Gastrocnemius medialis (tissue), 4 donors: ENCODE measurements around the gene C17orf58. TPM values are rescaled to one million over a fixed set of nuclear protein-coding genes. Genes with fewer than 3 reads are reported as not detected.
"Not testable (repeated sequence)": the region's sequence is repeated elsewhere in the genome, so short reads cannot be mapped to it uniquely, and the experiment has no call there.

Experiments
- ATAC-seq, 2 donors: fragments of 150-250 bp; one replicate each; pipeline ENCODE4 v1.9.1; 2016
- DNase-seq, 2 donors: peaks; one replicate each; pipeline ENCODE4 v3.0.0-alpha.2; 2019
- H3K27ac ChIP-seq, 4 donors: fragments of 200-600 bp; sonication (generic); 1 replicate in 1 of 4; 2 replicates in 3 of 4; pipeline ENCODE4 v1.5.1; 2016 to 2018; ENCODE audit warnings: mild to moderate bottlenecking in 2 of 4, moderate library complexity in 1 of 4
- H3K27me3 ChIP-seq, 3 donors: fragments of 200-600 bp; sonication (generic) in 2 of 3; 1 replicate in 1 of 3; 2 replicates in 2 of 3; pipeline versions ENCODE4 v1.5.1 to v1.6.0; 2016 to 2019; ENCODE audit warnings: mild to moderate bottlenecking in 1 of 3, moderate library complexity in 1 of 3
- H3K36me3 ChIP-seq, 2 donors: fragments of 200-600 bp; sonication (generic) in 1 of 2; one replicate each; pipeline ENCODE4 v1.5.1; 2017 to 2018
- H3K4me1 ChIP-seq, 2 donors: fragments of 200-600 bp; sonication (generic) in 1 of 2; one replicate each; pipeline ENCODE4 v1.5.1; 2016 to 2017; ENCODE audit warnings: mild to moderate bottlenecking in 2 of 2
- H3K4me3 ChIP-seq, 4 donors: fragments of 200-600 bp; sonication (generic) in 3 of 4; 1 replicate in 1 of 4; 2 replicates in 3 of 4; pipeline ENCODE4 v1.5.1; 2016 to 2019; ENCODE audit warnings: mild to moderate bottlenecking in 2 of 4
- H3K9me3 ChIP-seq, 3 donors: fragments of 200-600 bp; sonication (generic) in 2 of 3; 1 replicate in 1 of 3; 2 replicates in 2 of 3; pipeline ENCODE4 v1.5.1; 2016 to 2019
- POLR2A ChIP-seq, 2 donors: fragments of 450-650 bp; IDR thresholded peaks; one replicate each; pipeline ENCODE4 v1.6.1; 2017; ENCODE audit warnings: antibody characterized with exemption in 2 of 2, mild to moderate bottlenecking in 2 of 2, moderate library complexity in 2 of 2
- in situ Hi-C, 4 donors: fragments of 200-750 bp; cut with MboI; loops; one replicate each; pipeline versions ENCODE4 v1.15.0 to v1.8.0; 2017; ENCODE audit warnings: low sequenced_read_pairs in 4 of 4
- intact Hi-C: fragments of 100-400 bp; cut with DNase I; formaldehyde crosslinking; loops from one replicate; pipeline ENCODE4 v1.15.1; 2023; ENCODE audit warnings: low total_unique reads
- total RNA-seq, 4 donors: library from RNA; depleted of rRNA; stranded (reverse); fragments of >200 nt; gene quantifications; one replicate each; pipeline versions ENCODE4 v1.1.0 to v1.2.3, GENCODE V29; 2016
- TF ChIP-seq, protein P1 (sequence below), 5 experiments: fragments of 450-650 bp in 3 of 5; fragments of 200-600 bp in 2 of 5; sonication (generic) in 2 of 5; IDR thresholded peaks in 4 of 5; conservative IDR thresholded peaks in 1 of 5; 1 replicate in 4 of 5; 2 replicates in 1 of 5; pipeline ENCODE4 v1.5.1; 2016 to 2019; ENCODE audit warnings: antibody characterized with exemption in 5 of 5, mild to moderate bottlenecking in 3 of 5, moderate library complexity in 3 of 5

The C17orf58 gene
- total RNA-seq, 4 donors from 2014 or later, result 1.5 to 9.0 (median 5.6) TPM

DNA sequence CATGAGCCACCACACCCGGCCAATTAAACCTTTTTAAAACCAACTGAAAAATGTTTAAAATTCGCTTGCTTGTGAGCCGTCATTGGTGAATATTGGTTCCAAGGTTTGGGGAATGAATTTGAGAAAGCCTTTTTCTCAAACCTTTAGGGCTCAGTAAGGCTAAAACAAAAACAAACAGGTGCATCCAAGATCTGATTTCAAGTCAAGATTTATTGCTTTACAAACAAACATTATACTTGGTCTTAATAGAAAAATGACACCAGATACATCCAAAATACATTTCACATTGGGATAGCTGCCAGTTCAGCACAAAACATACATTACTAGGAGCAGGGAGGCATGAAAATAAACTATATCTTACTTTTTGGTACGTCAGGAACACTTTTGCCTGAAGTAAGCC lies 5.4 kb downstream of the C17orf58 start:
- in situ Hi-C loops, result no loop called here
- intact Hi-C loops, result loop anchor here (5.0 kb wide), 1 partner anchor 1689 kb away; the partner anchor contains the start of gene PRKCA
- Histone ChIP-seq H3K4me3 (no peak overlapping the region), H3K9me3 (no peaks in the 10 kb centered on the region), H3K27me3 (no peaks in the 10 kb centered on the region), H3K36me3 (no peaks in the 10 kb centered on the region), H3K4me1 (peaks cover 11 to 18% of the 10 kb centered on the region in 2 donors), H3K27ac (no peak overlapping the region)
- DNase-seq, result no peak
- no peak for TF ChIP-seq POLR2A (IDR thresholded peaks at IDR 0.05)
- TF ChIP-seq, protein P1, sequence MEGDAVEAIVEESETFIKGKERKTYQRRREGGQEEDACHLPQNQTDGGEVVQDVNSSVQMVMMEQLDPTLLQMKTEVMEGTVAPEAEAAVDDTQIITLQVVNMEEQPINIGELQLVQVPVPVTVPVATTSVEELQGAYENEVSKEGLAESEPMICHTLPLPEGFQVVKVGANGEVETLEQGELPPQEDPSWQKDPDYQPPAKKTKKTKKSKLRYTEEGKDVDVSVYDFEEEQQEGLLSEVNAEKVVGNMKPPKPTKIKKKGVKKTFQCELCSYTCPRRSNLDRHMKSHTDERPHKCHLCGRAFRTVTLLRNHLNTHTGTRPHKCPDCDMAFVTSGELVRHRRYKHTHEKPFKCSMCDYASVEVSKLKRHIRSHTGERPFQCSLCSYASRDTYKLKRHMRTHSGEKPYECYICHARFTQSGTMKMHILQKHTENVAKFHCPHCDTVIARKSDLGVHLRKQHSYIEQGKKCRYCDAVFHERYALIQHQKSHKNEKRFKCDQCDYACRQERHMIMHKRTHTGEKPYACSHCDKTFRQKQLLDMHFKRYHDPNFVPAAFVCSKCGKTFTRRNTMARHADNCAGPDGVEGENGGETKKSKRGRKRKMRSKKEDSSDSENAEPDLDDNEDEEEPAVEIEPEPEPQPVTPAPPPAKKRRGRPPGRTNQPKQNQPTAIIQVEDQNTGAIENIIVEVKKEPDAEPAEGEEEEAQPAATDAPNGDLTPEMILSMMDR (IDR thresholded peaks at IDR 0.05 in 4 of 5, conservative IDR thresholded peaks at IDR 0.05 in 1 of 5), result no peak
- ATAC-seq, result no peak

DNA sequence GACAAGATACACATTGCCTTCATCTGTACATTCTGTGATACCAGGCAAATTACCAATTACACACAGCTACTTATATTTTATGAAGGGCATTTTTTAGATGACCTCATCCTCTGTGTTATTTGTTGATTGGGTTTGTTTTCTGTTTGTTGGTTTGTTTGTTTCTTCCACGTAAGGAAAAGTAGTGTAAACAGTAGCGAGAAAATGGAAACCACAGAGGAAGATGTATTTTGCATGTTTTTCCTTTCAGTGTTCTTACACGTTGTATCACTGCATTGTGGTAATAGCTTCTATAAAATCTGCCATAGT lies 12.9 kb downstream of the C17orf58 start:
- no peak overlapping the region for H3K4me3 ChIP-seq
- no peaks in the 10 kb centered on the region for H3K9me3 ChIP-seq
- ATAC-seq, result no peak
- TF ChIP-seq, protein P1 (IDR thresholded peaks at IDR 0.05 in 4 of 5, conservative IDR thresholded peaks at IDR 0.05 in 1 of 5), result no peak
- no peak for TF ChIP-seq POLR2A (IDR thresholded peaks at IDR 0.05)
- H3K36me3 ChIP-seq, result no peaks in the 10 kb centered on the region
- no peaks in the 10 kb centered on the region for H3K27me3 ChIP-seq
- no peak for DNase-seq
- no peaks in the 10 kb centered on the region for H3K4me1 ChIP-seq
- H3K27ac ChIP-seq, result no peak overlapping the region
- in situ Hi-C loops, result no loop called here
- intact Hi-C loops, result no loop called here

DNA sequence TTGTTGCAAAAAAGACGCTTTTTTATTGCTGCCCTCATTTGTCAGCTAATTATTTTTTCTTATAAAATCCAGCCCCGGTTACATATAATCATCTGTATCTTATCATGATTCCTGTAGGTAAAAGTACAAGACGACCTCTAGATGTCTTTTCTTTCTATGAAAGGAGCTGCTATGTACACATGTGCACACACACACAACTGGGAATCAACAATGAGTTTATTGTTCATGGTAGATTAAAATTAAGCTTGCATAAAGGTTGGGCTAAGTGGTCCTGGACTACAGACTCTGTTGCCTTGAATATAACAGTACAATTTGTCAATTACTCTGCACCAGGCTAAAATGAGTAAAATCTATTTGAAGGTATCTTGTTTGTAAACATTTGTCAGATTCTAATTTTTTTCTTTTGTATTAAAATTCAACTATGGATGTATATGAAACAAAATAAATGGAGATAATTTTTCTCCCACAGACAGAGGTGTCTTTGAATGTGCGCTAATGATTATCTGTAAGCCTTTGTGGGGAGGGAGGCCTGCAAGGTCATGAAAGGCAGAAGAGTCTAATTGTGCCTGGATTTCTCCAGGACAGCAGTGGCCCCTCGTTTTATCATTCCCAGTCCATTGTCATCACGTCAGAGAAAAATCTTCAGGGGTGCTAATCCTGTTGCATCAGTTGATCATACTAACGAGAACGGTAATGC lies 13.4 kb downstream of the C17orf58 start:
- no peak overlapping the region for H3K27ac ChIP-seq
- intact Hi-C loops, result no loop called here
- no peaks in the 10 kb centered on the region for H3K4me1 ChIP-seq
- no peaks in the 10 kb centered on the region for H3K9me3 ChIP-seq
- DNase-seq, result no peak
- H3K36me3 ChIP-seq, result no peaks in the 10 kb centered on the region
- H3K27me3 ChIP-seq, result no peaks in the 10 kb centered on the region
- in situ Hi-C loops, result no loop called here
- no peak overlapping the region for H3K4me3 ChIP-seq
- TF ChIP-seq, protein P1 (IDR thresholded peaks at IDR 0.05 in 4 of 5, conservative IDR thresholded peaks at IDR 0.05 in 1 of 5), result no peak
- no peak for TF ChIP-seq POLR2A (IDR thresholded peaks at IDR 0.05)
- no peak for ATAC-seq

DNA sequence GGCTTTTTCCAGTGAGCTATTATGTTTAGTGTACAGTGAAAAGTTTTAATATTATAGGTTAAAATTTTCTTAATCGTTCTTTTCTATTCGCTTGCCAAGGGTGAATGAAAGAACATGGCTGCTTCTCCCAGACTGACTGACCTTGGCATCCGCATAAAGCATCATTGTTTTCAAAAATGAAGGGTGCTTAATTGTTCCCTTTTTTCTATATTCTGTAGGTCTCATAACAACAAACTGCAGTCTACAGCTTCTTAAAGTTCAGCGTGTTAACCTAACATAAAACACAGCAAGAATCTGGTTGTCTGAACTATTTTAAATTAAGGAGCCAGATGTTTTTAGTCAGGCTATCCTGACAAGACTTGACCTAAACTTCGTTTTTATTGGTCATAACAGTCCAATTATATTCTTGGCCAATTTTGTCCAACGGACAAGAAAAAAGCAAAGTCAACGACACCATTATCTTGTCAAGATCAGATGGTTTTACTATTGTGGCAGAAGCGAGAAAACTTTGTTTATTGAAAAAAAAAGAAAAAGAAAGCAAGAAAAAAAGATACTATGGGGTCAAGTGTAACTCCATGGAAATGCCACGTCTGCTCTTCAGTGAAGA lies 14.1 kb downstream of the C17orf58 start:
- H3K9me3 ChIP-seq, result no peaks in the 10 kb centered on the region
- H3K36me3 ChIP-seq, result no peaks in the 10 kb centered on the region
- no peak overlapping the region for H3K4me3 ChIP-seq
- ATAC-seq (no peak), DNase-seq (no peak)
- no peaks in the 10 kb centered on the region for H3K4me1 ChIP-seq
- no peaks in the 10 kb centered on the region for H3K27me3 ChIP-seq
- no peak overlapping the region for H3K27ac ChIP-seq
- intact Hi-C loops, result no loop called here
- in situ Hi-C loops, result no loop called here
- no peak for TF ChIP-seq POLR2A (IDR thresholded peaks at IDR 0.05)
- TF ChIP-seq, protein P1 (IDR thresholded peaks at IDR 0.05 in 4 of 5, conservative IDR thresholded peaks at IDR 0.05 in 1 of 5), result no peak

DNA sequence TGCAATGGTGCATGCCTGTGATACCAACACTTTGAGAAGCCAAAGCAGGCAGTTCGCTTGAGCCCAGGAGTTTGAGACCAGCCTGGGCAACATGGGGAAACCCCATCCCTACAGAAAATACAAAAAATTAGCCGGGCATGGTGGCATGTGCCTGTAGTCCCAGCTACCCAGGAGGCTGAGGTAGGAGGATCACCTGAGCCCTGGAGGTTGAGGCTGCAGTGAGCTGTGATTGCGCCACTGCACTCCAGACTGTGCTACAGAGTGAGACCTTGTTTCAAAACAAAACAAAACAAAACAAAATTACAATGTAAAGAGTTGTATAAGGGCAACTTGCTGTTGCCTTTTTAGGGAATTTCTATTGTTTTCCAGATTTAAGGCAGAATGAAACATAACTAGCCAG lies 15.4 kb downstream of the C17orf58 start:
- DNase-seq, H3K4me3 ChIP-seq, intact Hi-C loops, H3K4me1 ChIP-seq, ATAC-seq, in situ Hi-C loops, H3K27me3 ChIP-seq, H3K9me3 ChIP-seq, H3K36me3 ChIP-seq, H3K27ac ChIP-seq: not testable (repeated sequence)
